ENCODE measurements around the gene CLDN5.

GRCh38 chr22:19504900-19505734 is 19.1 kb downstream of the CLDN5 start:
- TF ChIP-seq POLR2AphosphoS5 (IDR thresholded peaks at IDR 0.05): no peak
- no peak for TF ChIP-seq CTCF (IDR thresholded peaks at IDR 0.05)
- no peak for TF ChIP-seq POLR2A (IDR thresholded peaks at IDR 0.05)

All from stomach (tissue), 4 donors.